HUES64 (cell line): ENCODE measurements around the gene HJURP.

Experiments used
- H3K27ac ChIP-seq: 2 replicates; pipeline ENCODE4 v1.7.0; 2013; ENCODE audit warnings: low read depth, low read length, inconsistent platforms
- H3K27me3 ChIP-seq: 2 replicates; pipeline ENCODE4 v1.6.1; 2013; ENCODE audit warnings: mild to moderate bottlenecking, low read length; ENCODE audit not compliant: insufficient read depth
- H3K36me3 ChIP-seq: 2 replicates; pipeline ENCODE4 v1.6.1; 2013; ENCODE audit warnings: mild to moderate bottlenecking, low read length; ENCODE audit not compliant: insufficient read depth
- H3K4me1 ChIP-seq: 2 replicates; pipeline ENCODE4 v1.6.1; 2013; ENCODE audit warnings: mild to moderate bottlenecking, low read length, moderate library complexity; ENCODE audit not compliant: insufficient read depth
- H3K4me3 ChIP-seq: 2 replicates; pipeline ENCODE4 v1.5.1; 2013; ENCODE audit warnings: mild to moderate bottlenecking, low read length, moderate library complexity
- H3K9ac ChIP-seq: 2 replicates; pipeline ENCODE4 v1.6.1; 2013; ENCODE audit warnings: mild to moderate bottlenecking, low read depth, low read length
- H3K9me3 ChIP-seq: 2 replicates; pipeline ENCODE4 v1.6.1; 2013; ENCODE audit warnings: low read depth, low read length; ENCODE audit not compliant: insufficient read depth
- WGBS: fragments of 150-250, 120-280 bp; methylation state at CpG from one replicate; pipeline ENCODE4 v1.1.7; 2013; ENCODE audit warnings: missing lambda C conversion rate; 5-methylcytosine and 5-hydroxymethylcytosine counted together

HJURP gene

DNA sequence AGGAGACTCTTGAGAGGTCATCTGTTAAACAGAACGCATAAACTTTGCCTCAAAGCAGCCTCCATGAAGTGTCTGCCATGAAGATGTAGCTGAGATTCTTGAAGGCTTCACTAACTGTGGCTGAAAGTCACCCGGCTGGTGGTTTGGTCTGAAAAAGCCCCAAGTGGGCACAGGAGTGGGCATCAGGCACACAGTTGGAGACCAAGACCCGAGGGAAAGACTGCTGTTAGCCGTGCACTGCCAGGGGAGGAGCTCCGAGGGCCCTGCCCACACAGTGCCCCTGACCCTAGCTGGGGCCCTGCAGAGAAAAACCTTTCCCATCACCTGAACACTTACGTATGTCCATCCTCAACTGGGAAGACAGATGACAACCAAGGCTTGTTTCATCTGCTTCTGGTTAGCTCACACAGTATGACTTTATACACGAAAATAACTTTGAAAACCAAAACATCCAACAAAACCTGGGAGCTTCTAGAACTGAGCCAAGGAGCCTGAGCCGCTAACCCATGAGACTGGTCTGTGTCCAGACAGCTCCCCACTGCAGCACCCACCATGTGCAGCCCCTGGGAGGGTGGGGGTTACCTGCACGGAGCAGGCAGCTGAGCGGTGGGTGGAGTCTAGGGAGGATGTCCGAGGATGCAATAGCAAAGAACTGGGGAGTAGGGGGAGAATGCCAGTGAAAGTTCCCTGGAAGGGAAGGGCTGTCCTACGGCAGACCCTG lies 15.4 kb downstream of the HJURP start:
- H3K9me3 ChIP-seq = no peaks in the 10 kb centered on the region
- peaks cover 100% of the 10 kb centered on the region for H3K36me3 ChIP-seq
- H3K9ac ChIP-seq = 0 out of 2 replicates have a peak overlapping the region, but pooled peaks have one; percentile 16
- WGBS = 91% methylated on average over 12 of the region's 12 CpGs
- no peaks in the 10 kb centered on the region for H3K4me1 ChIP-seq
- no peak overlapping the region for H3K4me3 ChIP-seq
- no peak overlapping the region for H3K27ac ChIP-seq
- H3K27me3 ChIP-seq = no peaks in the 10 kb centered on the region

DNA sequence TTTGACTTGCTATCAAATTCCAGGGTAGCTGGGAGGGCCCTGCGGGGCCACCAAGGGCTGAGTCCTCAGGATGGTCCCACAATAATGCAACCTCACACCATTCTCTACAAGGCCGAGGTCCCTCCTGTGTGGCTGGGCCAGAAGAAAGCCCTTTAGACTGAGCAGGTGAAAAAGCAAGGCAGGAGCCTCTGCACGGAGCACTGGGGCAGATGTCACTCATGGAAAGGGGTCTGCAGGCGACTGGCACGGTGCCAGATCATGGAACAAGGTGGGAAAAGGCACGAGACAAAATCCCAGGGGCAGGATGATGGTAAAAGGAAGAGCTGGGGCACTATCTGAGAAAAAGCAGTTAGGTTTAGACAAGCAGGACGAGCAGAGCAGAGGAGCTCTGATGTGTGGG lies 16.1 kb downstream of the HJURP start:
- Histone ChIP-seq H3K9me3 (no peaks in the 10 kb centered on the region), H3K27me3 (no peaks in the 10 kb centered on the region), H3K9ac (no peak overlapping the region), H3K4me3 (no peak overlapping the region), H3K27ac (no peak overlapping the region), H3K4me1 (peaks cover 1% of the 10 kb centered on the region; the same call in 1 of the 2 replicates), H3K36me3 (peaks cover 95% of the 10 kb centered on the region)
- 91% methylated on average over 7 of the region's 7 CpGs for WGBS

DNA sequence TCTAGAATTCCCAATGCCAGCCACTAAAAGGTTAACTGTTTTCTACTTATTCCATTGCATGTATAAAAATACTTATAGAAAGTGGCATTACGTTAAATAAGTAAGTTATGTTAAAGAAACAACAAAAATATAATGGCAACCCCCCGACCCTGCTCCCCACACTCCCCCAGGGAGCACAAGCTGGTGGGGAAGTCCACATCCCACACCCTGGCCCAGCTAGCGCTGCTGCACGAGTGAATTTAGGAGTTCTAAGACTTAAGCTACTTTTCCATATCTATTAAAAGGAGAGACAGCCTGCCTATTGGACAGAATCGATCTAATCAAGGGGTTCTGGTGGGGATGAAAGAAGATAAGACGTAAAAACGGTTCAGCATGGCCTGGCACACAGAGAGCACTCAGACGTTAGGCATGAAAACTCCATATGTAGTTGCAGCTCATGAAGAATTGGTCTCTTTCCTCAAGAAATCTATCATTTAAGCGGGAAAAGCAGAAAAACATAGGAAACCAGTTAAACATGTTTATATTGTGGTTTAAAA lies 16.6 kb downstream of the HJURP start:
- peaks cover 4% of the 10 kb centered on the region; the same call in 1 of the 2 replicates for H3K4me1 ChIP-seq
- no peak overlapping the region for H3K4me3 ChIP-seq
- no peaks in the 10 kb centered on the region for H3K27me3 ChIP-seq
- no peaks in the 10 kb centered on the region for H3K9me3 ChIP-seq
- H3K27ac ChIP-seq = no peak overlapping the region
- peaks cover 90% of the 10 kb centered on the region for H3K36me3 ChIP-seq
- no peak overlapping the region for H3K9ac ChIP-seq
- 95% methylated on average over 8 of the region's 9 CpGs for WGBS

DNA sequence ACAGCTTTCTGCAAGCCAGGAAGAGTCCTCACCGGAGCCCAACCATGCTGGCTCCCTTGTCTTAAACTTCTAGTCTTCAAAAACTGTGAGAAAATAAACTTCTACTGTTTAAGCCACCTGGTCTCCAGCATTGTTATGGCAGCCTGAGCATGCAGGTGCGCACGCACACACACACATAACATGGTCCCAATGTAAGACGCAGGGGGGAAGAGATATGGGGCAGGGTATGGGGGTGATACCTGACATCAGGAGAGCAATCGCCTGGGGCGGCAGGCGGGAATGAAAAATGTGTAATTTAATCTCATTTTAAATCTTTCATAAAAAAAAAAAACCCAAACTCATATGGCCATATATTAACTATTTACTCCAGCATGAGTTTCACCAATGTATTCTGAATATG lies 18.0 kb downstream of the HJURP start:
- H3K27ac ChIP-seq = no peak overlapping the region
- H3K9ac ChIP-seq = no peak overlapping the region; the same call in 1 of the 2 replicates
- H3K9me3 ChIP-seq = no peaks in the 10 kb centered on the region
- peaks cover 4% of the 10 kb centered on the region; the same call in 1 of the 2 replicates for H3K4me1 ChIP-seq
- H3K27me3 ChIP-seq = no peaks in the 10 kb centered on the region
- no peak overlapping the region for H3K4me3 ChIP-seq
- WGBS = 95% methylated on average over 4 of the region's 7 CpGs
- H3K36me3 ChIP-seq = peaks cover 76% of the 10 kb centered on the region

DNA sequence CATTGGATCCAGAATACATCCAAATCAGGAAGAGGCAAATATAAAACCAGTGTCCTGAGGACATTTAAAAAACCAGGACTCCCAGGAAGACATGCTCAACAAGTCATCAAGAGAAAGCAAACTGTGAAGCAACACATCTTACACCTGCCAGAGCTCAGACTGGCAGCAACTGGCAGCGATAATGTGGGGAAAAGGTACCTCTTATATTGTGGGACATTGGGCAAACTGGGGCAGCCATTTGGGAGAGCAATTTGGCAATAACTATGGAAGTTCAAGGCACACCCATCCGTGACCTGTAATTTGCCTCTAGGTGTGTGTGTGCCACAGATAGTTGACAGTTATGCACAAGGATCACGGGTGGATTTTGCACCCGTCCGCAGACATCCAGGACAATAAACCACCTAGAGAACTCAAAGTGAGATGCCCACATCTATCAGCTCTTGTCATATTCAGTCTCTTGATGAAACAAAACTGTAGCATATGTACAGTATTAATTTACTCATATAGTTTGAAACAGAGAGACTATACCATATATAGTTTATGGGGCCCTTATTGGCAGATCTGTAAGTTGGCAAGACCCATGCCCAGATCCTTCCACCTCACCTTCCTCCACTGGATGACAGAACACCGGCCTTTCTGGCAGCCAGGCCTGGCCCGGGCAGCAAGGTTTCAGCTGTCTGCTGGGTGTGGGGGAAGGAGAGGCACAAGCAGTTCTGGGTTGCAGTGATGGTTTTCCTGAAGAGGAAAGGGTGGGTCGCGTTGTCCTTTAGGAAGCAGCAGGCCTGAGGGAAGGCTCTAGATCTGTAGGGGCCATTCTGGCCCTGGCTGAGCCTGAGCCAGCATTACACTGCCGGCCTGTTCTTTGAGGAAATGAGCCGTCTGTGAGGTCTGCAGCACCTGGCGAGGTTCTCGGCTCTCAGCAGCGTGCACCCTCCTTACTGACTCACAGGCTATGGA lies 18.8 kb downstream of the HJURP start:
- Histone ChIP-seq H3K4me1 (peaks cover 4% of the 10 kb centered on the region; the same call in 1 of the 2 replicates), H3K36me3 (peaks cover 67% of the 10 kb centered on the region), H3K9ac (no peak overlapping the region), H3K27ac (no peak overlapping the region), H3K4me3 (no peak overlapping the region), H3K9me3 (no peaks in the 10 kb centered on the region), H3K27me3 (no peaks in the 10 kb centered on the region)
- WGBS = 97% methylated on average over 14 of the region's 14 CpGs

DNA sequence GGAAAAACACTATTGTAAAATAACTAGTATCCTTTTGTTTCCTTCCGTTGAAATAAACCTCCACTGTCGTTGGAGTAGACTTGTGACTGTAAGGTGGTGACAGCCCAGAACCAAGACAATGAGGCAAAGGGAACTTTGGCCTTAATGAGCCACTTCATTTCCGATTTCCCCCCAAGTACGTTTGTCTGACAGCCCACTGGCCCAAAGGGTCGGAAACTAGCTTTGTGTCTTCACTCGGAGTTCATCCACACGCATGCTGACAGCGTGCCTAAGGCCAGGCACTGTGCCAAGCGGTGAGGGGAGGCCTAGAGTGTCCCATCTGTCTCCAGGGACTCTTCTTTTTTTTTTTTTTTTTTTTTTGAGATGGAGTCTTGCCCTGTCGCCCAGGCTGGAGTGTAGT lies 21.0 kb downstream of the HJURP start:
- Histone ChIP-seq H3K4me3 (no peak overlapping the region), H3K9ac (no peak overlapping the region), H3K4me1 (peaks cover 4% of the 10 kb centered on the region; the same call in 1 of the 2 replicates), H3K9me3 (no peaks in the 10 kb centered on the region), H3K27me3 (no peaks in the 10 kb centered on the region), H3K36me3 (peaks cover 46% of the 10 kb centered on the region), H3K27ac (peak overlapping the region; percentile 40; the same call in 1 of the 2 replicates)
- WGBS = 92% methylated on average over 9 of the region's 10 CpGs

DNA sequence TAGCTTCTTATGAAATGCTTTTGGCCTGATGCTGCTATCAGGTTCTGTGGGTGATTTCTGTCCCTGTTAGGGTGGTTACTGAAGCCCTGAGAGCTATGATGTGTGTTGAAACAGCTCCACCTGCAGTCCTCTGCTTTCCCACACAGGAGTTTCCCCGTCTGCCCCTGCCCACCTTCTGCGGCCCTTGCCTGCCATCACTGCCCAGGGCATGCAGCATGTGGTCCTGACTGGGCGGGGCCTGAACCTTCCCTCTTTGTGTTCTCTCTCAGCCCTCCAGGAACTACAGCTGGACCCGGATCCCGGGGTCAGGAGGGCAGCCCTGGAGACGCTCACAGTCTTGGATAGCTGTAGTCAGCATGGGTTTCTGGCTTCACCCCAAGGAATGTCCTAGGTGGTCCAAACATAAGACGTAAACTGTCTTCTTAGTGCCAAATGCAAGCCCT lies 21.4 kb downstream of the HJURP start:
- H3K27ac ChIP-seq = peak overlapping the region; percentile 40; the same call in 1 of the 2 replicates
- H3K9ac ChIP-seq = no peak overlapping the region
- no peaks in the 10 kb centered on the region for H3K9me3 ChIP-seq
- H3K36me3 ChIP-seq = peaks cover 41% of the 10 kb centered on the region
- 40% methylated on average over 7 of the region's 7 CpGs for WGBS
- peaks cover 4% of the 10 kb centered on the region; the same call in 1 of the 2 replicates for H3K4me1 ChIP-seq
- no peak overlapping the region for H3K4me3 ChIP-seq
- no peaks in the 10 kb centered on the region for H3K27me3 ChIP-seq

DNA sequence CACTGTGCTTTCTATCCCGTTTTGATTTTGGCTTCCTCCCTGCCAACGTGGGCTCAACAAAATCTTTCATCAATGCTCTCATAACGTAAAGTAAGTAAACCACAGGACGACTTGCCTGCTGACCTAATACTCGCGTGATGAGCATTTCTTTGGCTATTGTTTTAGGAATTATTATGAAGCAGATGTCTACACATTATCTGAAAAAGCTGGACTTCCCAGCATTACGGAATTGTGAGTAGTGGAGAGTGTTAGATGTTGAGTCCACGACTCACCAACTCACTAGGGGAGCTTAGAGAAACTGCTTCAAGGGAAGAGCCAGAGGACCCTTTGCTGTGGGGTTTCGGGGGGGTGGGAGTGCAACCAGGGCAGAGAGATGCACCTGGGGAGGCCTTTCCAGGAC lies 21.9 kb downstream of the HJURP start:
- Histone ChIP-seq H3K9me3 (no peaks in the 10 kb centered on the region), H3K9ac (no peak overlapping the region), H3K36me3 (peaks cover 36% of the 10 kb centered on the region), H3K4me3 (no peak overlapping the region), H3K27ac (no peak overlapping the region), H3K4me1 (peaks cover 4% of the 10 kb centered on the region; the same call in 1 of the 2 replicates), H3K27me3 (no peaks in the 10 kb centered on the region)
- WGBS = 89% methylated on average over 9 of the region's 9 CpGs

DNA sequence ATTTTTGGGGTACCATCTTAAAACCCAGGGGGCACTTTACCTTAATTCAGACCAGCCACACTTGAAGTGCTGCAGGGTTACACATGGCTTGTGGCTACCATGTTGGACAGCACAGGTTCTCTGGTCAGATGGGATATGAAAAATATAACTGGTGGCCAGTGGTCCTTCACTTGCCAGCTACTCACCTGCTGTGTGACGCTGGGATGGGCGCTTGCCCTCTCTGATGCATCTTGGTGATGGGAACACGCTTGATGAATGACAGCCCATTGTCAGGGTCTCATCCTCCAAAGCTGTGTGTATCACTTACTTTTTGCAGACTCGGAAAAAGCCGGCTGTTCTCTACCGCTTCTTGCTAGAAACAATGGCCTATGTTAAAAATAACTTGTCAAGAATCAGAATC lies 22.5 kb downstream of the HJURP start:
- peaks cover 31% of the 10 kb centered on the region for H3K36me3 ChIP-seq
- peaks cover 4% of the 10 kb centered on the region; the same call in 1 of the 2 replicates for H3K4me1 ChIP-seq
- H3K9ac ChIP-seq = no peak overlapping the region
- WGBS = 98% methylated on average over 6 of the region's 6 CpGs
- H3K27me3 ChIP-seq = no peaks in the 10 kb centered on the region
- H3K4me3 ChIP-seq = no peak overlapping the region
- H3K27ac ChIP-seq = no peak overlapping the region
- no peaks in the 10 kb centered on the region for H3K9me3 ChIP-seq

DNA sequence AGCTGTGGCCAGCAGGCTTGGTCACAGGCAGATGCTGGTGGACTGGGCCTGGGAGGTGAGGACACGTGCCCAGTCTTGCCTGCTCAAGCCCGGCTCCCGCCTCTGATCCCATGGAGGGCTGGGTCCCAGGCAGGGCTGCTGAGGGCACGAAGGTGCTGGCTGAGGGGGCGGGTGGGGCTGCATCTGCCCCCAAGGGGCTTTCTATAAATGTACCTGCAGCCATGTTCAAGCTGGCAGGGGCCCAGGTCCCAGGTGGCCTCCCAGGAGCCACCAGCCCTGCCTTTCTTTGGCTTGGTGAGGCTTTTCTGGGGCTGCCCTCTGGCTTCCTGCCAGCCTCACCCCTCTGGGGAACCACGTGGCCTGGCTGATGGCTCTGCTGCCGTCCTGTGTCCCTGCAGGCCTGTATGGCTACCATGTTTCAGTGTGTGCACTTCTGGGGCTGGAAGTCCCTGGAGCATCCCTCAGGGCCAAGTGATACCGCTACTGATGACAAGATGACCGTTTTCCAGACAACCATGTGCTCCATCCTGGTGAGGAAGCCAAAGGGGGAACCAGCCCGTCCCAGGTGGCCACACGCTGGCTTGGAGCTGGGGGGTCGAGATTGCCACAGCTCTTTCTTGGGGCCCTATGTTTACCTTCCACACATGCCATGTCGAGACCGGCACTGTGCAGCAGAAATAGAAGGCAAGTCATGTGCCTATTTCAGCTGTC lies 23.2 kb downstream of the HJURP start:
- Histone ChIP-seq H3K9ac (no peak overlapping the region), H3K9me3 (no peaks in the 10 kb centered on the region), H3K27ac (no peak overlapping the region), H3K36me3 (peaks cover 24% of the 10 kb centered on the region), H3K4me1 (peaks cover 4% of the 10 kb centered on the region; the same call in 1 of the 2 replicates), H3K4me3 (no peak overlapping the region), H3K27me3 (no peaks in the 10 kb centered on the region)
- WGBS = 94% methylated on average over 14 of the region's 14 CpGs
